D341Med (cell line): Measurements from ENCODE around the gene IDH1.
"Not testable (repeated sequence)": the region's sequence is repeated elsewhere in the genome, so short reads cannot be mapped to it uniquely, and the experiment has no call there.

Experiments used
- DNase-seq: peaks from one replicate; pipeline ENCODE4 v3.0.0; 2012; ENCODE audit warnings: low spot score

Gene IDH1

DNA sequence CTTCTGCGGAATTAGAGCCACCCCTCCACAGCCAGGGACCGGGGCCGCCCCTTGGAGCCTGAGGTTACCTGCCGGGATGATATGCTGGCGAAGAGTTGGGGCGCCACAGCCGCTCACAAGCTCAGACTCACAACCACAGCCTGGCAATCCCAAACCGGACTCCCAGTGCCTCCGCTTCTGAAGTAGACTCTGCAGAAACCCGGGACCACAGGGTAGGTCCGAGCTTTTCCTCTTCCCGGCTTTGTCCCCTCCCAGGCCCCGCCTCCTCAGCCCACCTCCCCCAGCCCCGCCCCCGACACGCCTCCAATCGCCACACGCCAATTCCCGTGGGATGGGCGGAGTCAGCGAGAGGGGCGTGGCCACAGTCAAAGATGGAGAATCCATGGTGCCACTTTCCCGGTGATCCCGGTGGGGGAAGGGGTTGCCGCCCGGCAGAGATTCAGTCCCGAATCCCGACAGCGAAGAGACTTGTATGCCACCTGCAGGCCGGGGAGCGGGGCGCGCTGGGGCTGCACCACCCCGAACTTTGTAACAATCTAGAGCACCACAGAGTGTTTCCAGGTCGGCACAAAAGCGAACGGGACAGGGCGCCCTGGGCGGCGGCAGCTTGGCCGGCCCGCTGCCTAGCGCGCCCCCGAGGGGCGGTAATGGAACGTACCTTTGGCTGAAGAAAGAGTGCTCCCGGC is at the start of gene IDH1:
TSS of gene IDH1 (minus strand) at position 201 of the 686 bp plus-strand sequence. CDS start 3,520 bp downstream, outside the sequence.
- DNase-seq = peak; percentile 94

DNA sequence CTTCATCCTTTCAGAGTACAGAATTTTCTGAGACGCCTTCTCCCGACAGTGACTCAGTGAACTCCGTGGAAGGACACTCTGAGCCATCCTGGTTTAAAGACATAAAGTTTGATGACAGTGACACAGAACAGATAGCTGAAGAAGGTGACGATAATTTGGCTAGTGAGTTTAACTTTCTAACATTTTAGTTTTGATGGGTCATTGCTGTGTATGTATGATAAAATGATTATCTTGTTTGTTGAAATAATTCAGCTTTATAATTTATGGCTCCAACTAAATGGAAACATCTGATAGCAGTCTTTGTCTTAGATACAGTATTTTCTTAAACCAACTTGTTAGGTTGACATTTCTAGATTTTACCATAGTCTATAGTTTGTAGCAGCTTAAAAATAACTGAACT is 49.3 kb upstream of the IDH1 start:
- no peak for DNase-seq

GRCh38 chr2:208300847-208301618 is 46.2 kb upstream of the IDH1 start:
- DNase-seq = peak; percentile 43

- DNase-seq = no peak
Observed at GRCh38 chr2:208297961-208298360, 43.1 kb upstream of the IDH1 start.

- DNase-seq = no peak
Observed at GRCh38 chr2:208296610-208297009, 41.7 kb upstream of the IDH1 start.

DNA sequence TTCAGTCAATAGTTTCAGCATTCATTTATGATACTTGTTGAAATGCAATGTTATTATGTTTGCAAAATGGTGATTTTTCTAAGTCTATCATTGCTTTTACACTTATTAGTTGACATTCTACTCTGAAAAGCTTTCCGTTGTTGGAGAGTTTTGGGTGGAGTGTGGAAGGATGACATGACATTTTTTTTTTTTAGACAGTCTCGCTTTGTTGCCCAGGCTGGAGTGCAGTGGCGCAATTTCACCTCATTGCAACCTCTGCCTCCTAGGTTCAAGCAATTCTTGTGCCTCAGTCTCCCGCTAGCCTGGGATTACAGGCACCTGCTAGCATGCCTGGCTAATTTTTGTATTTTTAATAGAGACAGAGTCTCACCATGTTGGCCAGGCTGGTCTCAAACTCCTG is 41.0 kb upstream of the IDH1 start:
- no peak for DNase-seq

- no peak for DNase-seq
Observed at GRCh38 chr2:208294482-208295024, 39.7 kb upstream of the IDH1 start.

GRCh38 chr2:208285853-208286252 is 31.0 kb upstream of the IDH1 start:
- DNase-seq = no peak

GRCh38 chr2:208280933-208281332 is 26.1 kb upstream of the IDH1 start:
- DNase-seq = no peak

GRCh38 chr2:208280234-208280633 is 25.4 kb upstream of the IDH1 start:
- DNase-seq = no peak

GRCh38 chr2:208279236-208279635 is 24.4 kb upstream of the IDH1 start:
- no peak for DNase-seq

GRCh38 chr2:208278549-208278948 is 23.7 kb upstream of the IDH1 start:
- no peak for DNase-seq

- DNase-seq = no peak
Observed at GRCh38 chr2:208274748-208275147, 19.9 kb upstream of the IDH1 start.

GRCh38 chr2:208269091-208269490 is 14.2 kb upstream of the IDH1 start:
- no peak for DNase-seq

DNA sequence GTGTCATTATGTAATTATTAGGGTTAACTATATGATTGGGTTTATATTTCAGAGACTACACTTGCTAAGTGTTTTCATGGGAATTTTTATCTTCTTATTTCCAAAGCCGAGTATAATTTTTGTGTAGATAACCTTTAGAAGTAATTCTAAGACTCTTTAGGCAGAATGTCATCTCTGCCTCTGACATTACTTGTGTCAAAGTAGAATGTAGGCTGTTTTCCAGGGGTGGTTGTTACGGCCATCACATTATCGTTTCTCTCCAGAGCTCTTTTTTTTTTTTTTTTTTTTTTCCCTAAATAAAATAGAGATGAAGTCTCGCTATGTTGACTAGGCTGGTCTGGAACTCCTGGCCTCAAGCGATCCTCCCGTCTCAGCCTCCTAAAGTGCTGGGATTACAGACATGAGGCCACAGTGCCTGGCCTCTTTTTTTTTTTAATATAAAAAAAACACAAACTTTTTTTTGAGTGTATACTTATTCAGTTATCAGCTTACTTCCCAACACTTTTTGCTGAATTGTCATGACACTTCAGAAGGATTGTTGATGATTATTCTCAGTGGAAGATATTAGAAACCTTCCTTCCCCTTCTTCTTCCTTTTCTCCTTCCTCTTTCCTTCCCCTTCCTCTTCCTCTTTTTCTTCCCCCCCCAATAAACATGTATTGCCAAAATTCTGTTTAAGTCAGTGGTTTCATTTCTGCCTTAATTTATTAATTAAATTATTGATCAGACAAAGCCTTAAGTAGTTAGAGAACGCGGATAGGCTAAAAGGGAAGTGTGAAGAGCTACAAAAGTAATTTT is 13.5 kb upstream of the IDH1 start:
- DNase-seq = no peak

DNA sequence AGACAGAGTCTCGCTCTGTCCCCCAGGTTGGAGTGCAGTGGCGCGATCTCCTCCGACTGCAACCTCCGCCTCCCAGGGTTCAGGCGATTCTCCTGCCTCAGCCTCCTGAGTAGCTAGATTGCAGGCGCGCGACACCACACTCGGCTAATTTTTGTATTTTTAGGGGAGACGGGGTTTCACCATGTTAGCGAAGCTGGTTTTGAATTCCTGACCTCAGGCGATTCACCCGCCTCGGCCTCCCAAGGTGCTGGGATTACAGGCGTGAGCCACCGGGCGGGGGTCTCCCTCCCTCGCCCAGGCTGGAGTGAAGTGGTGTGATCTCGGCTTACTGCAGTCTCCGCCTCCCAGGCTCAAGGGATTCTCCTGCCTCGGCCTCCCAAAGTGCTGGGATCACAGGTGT is 12.7 kb upstream of the IDH1 start:
- DNase-seq = not testable (repeated sequence)

DNA sequence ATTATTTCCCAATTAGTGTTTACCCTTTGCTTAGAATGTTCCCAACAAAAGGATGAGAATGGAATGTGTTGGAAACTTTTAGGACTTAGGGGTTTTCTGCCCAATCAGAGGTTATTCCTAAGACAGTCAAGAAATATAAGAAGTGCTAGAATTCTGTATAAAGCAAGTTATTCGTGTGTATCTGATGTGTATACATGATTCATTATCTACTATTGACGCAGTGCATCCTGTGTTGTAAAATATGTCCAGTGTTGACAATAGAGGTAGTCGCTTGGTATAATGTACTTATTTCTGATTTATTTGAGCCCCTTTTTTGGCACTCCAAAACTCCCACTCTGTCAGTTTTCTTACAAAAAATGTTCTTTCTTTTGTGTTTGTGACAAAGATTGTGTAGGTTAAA is 12.1 kb upstream of the IDH1 start:
- DNase-seq = no peak

GRCh38 chr2:208266553-208266893 is 11.7 kb upstream of the IDH1 start:
- DNase-seq = no peak

DNA sequence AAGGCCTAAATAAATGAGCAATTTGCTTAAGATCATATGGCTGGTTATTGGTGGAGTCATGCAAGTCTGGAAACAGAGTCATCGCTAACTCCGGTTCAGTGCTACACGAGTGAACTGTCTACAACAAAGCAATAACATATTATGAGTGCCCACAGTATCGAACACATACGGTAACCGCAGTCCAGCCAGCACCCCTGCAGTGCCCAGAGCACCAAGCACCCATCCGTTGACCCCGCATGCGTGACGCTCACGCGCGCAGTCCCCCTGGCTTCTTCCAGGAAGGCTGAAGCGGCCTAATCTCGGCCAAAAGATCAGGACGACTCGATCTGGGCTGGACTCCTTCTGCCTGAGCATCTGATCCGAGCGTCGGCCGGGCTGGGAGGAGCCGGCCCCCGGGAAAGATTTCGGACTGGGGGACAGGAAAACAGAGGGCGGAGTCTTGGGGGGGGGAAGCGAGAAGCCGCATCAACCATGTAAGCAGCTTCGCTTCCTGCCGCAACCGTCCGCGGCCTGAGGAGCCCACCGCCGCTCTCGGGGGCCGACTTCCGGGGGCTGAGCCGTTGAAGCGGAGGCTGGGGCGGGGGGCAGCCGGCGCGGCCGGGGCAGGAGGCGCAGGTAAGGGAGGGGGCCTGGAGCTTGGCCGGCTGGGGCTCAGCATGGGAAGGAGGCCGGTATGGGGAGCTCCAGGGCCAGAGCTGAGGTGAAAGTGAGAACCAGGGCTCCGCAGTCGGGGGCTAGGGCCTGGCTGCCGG is 11.1 kb upstream of the IDH1 start, which contains the start of gene PIKFYVE:
TSS of gene PIKFYVE (plus strand) at position 455 of the 752 bp plus-strand sequence. CDS start 5,265 bp downstream, outside the sequence.
- peak; percentile 91 for DNase-seq

- DNase-seq = no peak
Observed at GRCh38 chr2:208265371-208265800, 10.5 kb upstream of the IDH1 start.
